HFF-Myc (cell line): ENCODE results near the gene ASIP.
"Not testable (repeated sequence)": the region's sequence is repeated elsewhere in the genome, so short reads cannot be mapped to it uniquely, and the experiment has no call there.

ENCODE experiments used
- DNase-seq: peaks from one replicate; pipeline ENCODE4 v3.0.0-alpha.2; 2011; ENCODE audit warnings: low read depth; ENCODE audit errors: extremely low read depth
- H3K4me3 ChIP-seq: replicated peaks from 2 replicates; pipeline ENCODE4 v1.5.1; 2011; ENCODE audit warnings: low read depth, mild to moderate bottlenecking, control low read depth, low read length
- CTCF ChIP-seq: IDR thresholded peaks from 2 replicates; pipeline ENCODE4 v1.5.1; 2012; ENCODE audit warnings: mild to moderate bottlenecking, low read depth, low read length, control low read depth; ENCODE audit errors: missing control alignments

ASIP gene

GRCh38 chr20:34295284-34295683, 54.1 kb downstream of the ASIP start:
- no peak for DNase-seq
- TF ChIP-seq CTCF, result no peak
- no peak overlapping the region for H3K4me3 ChIP-seq

- H3K4me3 ChIP-seq, result no peak overlapping the region
- no peak for DNase-seq
- TF ChIP-seq CTCF, result no peak
Measured at GRCh38 chr20:34296468-34296867, 55.2 kb downstream of the ASIP start.

GRCh38 chr20:34298294-34298784, 57.1 kb downstream of the ASIP start:
- not testable (repeated sequence) for DNase-seq, H3K4me3 ChIP-seq
- peak; percentile 27 for TF ChIP-seq CTCF

GRCh38 chr20:34299556-34300255, 58.5 kb downstream of the ASIP start:
- TF ChIP-seq CTCF, result no peak
- DNase-seq, result no peak
- no peak overlapping the region for H3K4me3 ChIP-seq

- peak overlapping the region; percentile 90 for H3K4me3 ChIP-seq
- TF ChIP-seq CTCF, result no peak
- DNase-seq, result no peak
Measured at GRCh38 chr20:34300256-34300806, 59.1 kb downstream of the ASIP start.

GRCh38 chr20:34300809-34301586, 59.8 kb downstream of the ASIP start:
- TF ChIP-seq CTCF, result no peak
- DNase-seq, result no peak
- H3K4me3 ChIP-seq, result peak overlapping the region; percentile 90
